Calu3 (cell line): ENCODE measurements around the gene ASTL. TPM values are rescaled to one million over a fixed set of nuclear protein-coding genes. Genes with fewer than 3 reads are reported as not detected.

ENCODE experiments used
- BruUV-seq: library from RNA; stranded (reverse); fragments of 400-500 nt; replicated peaks from 2 replicates; lab custom pipeline; 2021; lab: Mats Ljungman, UMichigan
- CTCF ChIA-PET: fragments of 300-600 bp; sonication (Branson Sonifier 250); formaldehyde crosslinking; loops from one replicate; lab custom pipeline; 2022; ENCODE audit warnings: antibody characterized with exemption; lab: Charles Lee
- DNase-seq: peaks from one replicate; pipeline ENCODE4 v3.0.0; 2022
- H3K27ac Mint-ChIP-seq: one replicate; pipeline ENCODE4 v1.8.0; 2022; ENCODE audit warnings: mixed read lengths; ENCODE audit not compliant: unreplicated experiment
- H3K27me3 Mint-ChIP-seq: one replicate; pipeline ENCODE4 v1.8.0; 2022; ENCODE audit warnings: mixed read lengths; ENCODE audit not compliant: unreplicated experiment
- H3K36me3 Mint-ChIP-seq: one replicate; pipeline ENCODE4 v1.8.0; 2022; ENCODE audit warnings: mild to moderate bottlenecking, moderate library complexity, mixed read lengths; ENCODE audit not compliant: insufficient read depth, unreplicated experiment
- H3K4me1 Mint-ChIP-seq: one replicate; pipeline ENCODE4 v1.8.0; 2022; ENCODE audit warnings: mild to moderate bottlenecking, low read depth, mixed read lengths; ENCODE audit not compliant: unreplicated experiment
- H3K4me3 Mint-ChIP-seq: one replicate; pipeline ENCODE4 v1.8.0; 2022; ENCODE audit warnings: mild to moderate bottlenecking, low read depth, moderate library complexity, mixed read lengths; ENCODE audit not compliant: unreplicated experiment
- H3K9me3 Mint-ChIP-seq: one replicate; pipeline ENCODE4 v1.8.0; 2022; ENCODE audit warnings: low read depth, mixed read lengths; ENCODE audit not compliant: unreplicated experiment
- CTCF ChIP-seq: fragments of 200-600 bp; IDR thresholded peaks from one replicate; pipeline ENCODE4 v1.8.0; 2022; ENCODE audit warnings: antibody characterized with exemption; ENCODE audit not compliant: unreplicated experiment
- intact Hi-C: fragments of 100-400 bp; cut with micrococcal nuclease; formaldehyde crosslinking; loops from one replicate; pipeline ENCODE4 v1.10.0; 2022; ENCODE audit not compliant: unreplicated experiment
- total RNA-seq: library from RNA; stranded (reverse); gene quantifications from 2 replicates; pipeline ENCODE4 v1.2.3, GENCODE V29; 2022

ASTL gene
- total RNA-seq, 1 experiment from 2014 or later, result not detected

- H3K27me3 Mint-ChIP-seq, result peaks cover 57% of the 10 kb centered on the region
- no peaks in the 10 kb centered on the region for H3K9me3 Mint-ChIP-seq
- intact Hi-C loops, result no loop called here
- H3K36me3 Mint-ChIP-seq, result no peaks in the 10 kb centered on the region
- no peak for DNase-seq
- TF ChIP-seq CTCF, result no peak
- H3K27ac Mint-ChIP-seq, result no peak overlapping the region
- H3K4me3 Mint-ChIP-seq, result no peak overlapping the region
- H3K4me1 Mint-ChIP-seq, result no peaks in the 10 kb centered on the region
- CTCF ChIA-PET, result interaction anchor here (0.6 to 1.7 kb wide), 3 partner anchors 16 to 1720 kb away, joined by 3 read pairs; no protein-coding TSS in a partner anchor
- BruUV-seq, result no TSS peak
Observed at GRCh38 chr2:96073170-96073775, 65.0 kb downstream of the ASTL start.

Other genes starting within 250 kb of the ASTL start
- 29.0 and 41.9 TPM in 2 replicates for gene ANKRD36C, start 146.7 kb downstream of the ASTL start, total RNA-seq
- not detected in 2 replicates for gene GPAT2, start 103.6 kb downstream of the ASTL start, total RNA-seq
- 0.22 TPM in 1 of 2 replicates, not detected in the other for gene ADRA2B, start 21.9 kb downstream of the ASTL start, total RNA-seq
- 4.1 and 5.9 TPM in 2 replicates for gene DUSP2, start 6.9 kb upstream of the ASTL start, total RNA-seq
- 119 and 123 TPM in 2 replicates for gene STARD7, start 70.3 kb upstream of the ASTL start, total RNA-seq
- 50.7 and 53.2 TPM in 2 replicates for gene TMEM127, start 127.5 kb upstream of the ASTL start, total RNA-seq
- 75.7 and 85.9 TPM in 2 replicates for gene CIAO1, start 127.7 kb upstream of the ASTL start, total RNA-seq
- 140 and 143 TPM in 2 replicates for gene SNRNP200, start 167.0 kb upstream of the ASTL start, total RNA-seq
- 1.2 and 1.7 TPM in 2 replicates for gene ITPRIPL1, start 186.8 kb upstream of the ASTL start, total RNA-seq
- gene NCAPH, start 197.3 kb upstream of the ASTL start, total RNA-seq, result 39.7 and 47.3 TPM in 2 replicates